Liver (tissue), 3 donors: Measurements from ENCODE around the gene TNNT3.

Experiments used
- CTCF ChIP-seq: fragments of 150-350 bp; IDR thresholded peaks from 2 replicates; pipeline ENCODE4 v1.5.1; 2017; ENCODE audit warnings: improper control_type of control experiment, low read depth, low read length; ENCODE audit not compliant: missing input control
- EGR1 ChIP-seq, 2 donors: IDR thresholded peaks; 2 replicates each; pipeline ENCODE4 v1.6.1; 2016 to 2018; ENCODE audit warnings: antibody characterized with exemption in 2 of 2, low read depth in 2 of 2
- FOXA2 ChIP-seq: IDR thresholded peaks from 2 replicates; pipeline ENCODE4 v1.6.1; 2016; ENCODE audit warnings: antibody characterized with exemption
- GABPA ChIP-seq, 2 donors: IDR thresholded peaks in 1 of 2; conservative IDR thresholded peaks in 1 of 2; 2 replicates each; pipeline ENCODE4 v1.6.1; 2016; ENCODE audit warnings: antibody characterized with exemption in 2 of 2, mild to moderate bottlenecking in 1 of 2, moderate library complexity in 1 of 2
- HNF4G ChIP-seq: IDR thresholded peaks from 2 replicates; pipeline ENCODE4 v1.6.1; 2016; ENCODE audit warnings: antibody characterized with exemption
- JUND ChIP-seq, 2 donors: IDR thresholded peaks; 2 replicates each; pipeline ENCODE4 v1.6.1; 2016; ENCODE audit warnings: antibody characterized with exemption in 2 of 2
- RAD21 ChIP-seq, 2 donors: IDR thresholded peaks; 2 replicates each; pipeline ENCODE4 v1.6.1; 2016; ENCODE audit warnings: antibody characterized with exemption in 2 of 2, mild to moderate bottlenecking in 2 of 2
- RXRA ChIP-seq, 2 donors: IDR thresholded peaks; 2 replicates each; pipeline ENCODE4 v1.6.1; 2017 to 2018; ENCODE audit warnings: antibody characterized with exemption in 2 of 2, mild to moderate bottlenecking in 1 of 2
- SP1 ChIP-seq: IDR thresholded peaks from 2 replicates; pipeline ENCODE4 v1.6.1; 2018; ENCODE audit warnings: antibody characterized with exemption, mild to moderate bottlenecking
- TAF1 ChIP-seq: conservative IDR thresholded peaks from 2 replicates; pipeline ENCODE4 v1.6.1; 2016; ENCODE audit warnings: antibody characterized with exemption, mild to moderate bottlenecking
- YY1 ChIP-seq: IDR thresholded peaks from 2 replicates; pipeline ENCODE4 v1.6.1; 2016; ENCODE audit warnings: antibody characterized with exemption, mild to moderate bottlenecking
- TF ChIP-seq, protein P1 (sequence below): IDR thresholded peaks from 2 replicates; pipeline ENCODE4 v1.6.1; 2016; ENCODE audit warnings: antibody characterized with exemption
- TF ChIP-seq, protein P2 (sequence below): IDR thresholded peaks from 2 replicates; pipeline ENCODE4 v1.6.1; 2016; ENCODE audit warnings: antibody characterized with exemption, mild to moderate bottlenecking
- TF ChIP-seq, protein P3 (sequence below): IDR thresholded peaks from 2 replicates; pipeline ENCODE4 v1.6.1; 2016; ENCODE audit warnings: antibody characterized with exemption
- donor health status: healthy.
- donor health status: healthy.

DNA sequence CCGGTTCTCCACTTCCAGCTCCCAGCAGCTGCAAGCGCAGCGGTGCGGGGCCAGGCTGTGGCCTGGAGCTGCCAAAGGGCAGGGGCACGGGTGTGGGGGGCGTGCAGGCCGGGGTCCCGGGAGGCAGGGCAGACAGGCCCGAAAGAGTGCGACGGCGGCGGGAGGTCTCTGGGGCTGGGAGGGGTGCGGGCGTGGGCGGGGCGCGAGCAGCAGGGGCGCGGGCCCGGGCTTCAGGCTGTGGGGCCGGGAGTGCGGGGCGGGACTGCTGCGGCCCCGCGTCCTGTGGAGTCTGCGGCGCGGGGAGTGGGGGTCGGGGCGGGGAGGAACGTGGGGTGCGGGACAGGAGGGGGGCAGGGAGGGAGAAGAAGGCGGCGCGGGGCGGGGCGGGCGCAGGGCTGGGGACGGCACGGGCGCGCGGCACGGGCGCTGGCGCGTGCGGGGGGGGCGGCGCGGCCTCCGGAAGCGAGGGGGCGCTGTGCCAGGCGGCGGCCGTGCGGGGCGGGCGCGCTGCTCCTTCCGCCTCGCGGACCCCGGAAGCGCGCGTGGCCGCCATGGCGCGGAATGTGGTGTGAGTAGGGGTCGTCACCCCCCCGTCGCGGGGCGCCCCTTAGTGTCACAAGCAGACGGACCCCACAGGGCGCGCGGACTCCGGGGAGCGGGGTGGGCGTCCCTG lies 27.4 kb downstream of the TNNT3 start, which contains the start of gene MRPL23:
- TF ChIP-seq CTCF = no peak
- TF ChIP-seq, protein P1, sequence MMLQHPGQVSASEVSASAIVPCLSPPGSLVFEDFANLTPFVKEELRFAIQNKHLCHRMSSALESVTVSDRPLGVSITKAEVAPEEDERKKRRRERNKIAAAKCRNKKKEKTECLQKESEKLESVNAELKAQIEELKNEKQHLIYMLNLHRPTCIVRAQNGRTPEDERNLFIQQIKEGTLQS = no peak
- TF ChIP-seq SP1 = no peak
- no peak for TF ChIP-seq RXRA (IDR thresholded peaks at IDR 0.05)
- TF ChIP-seq JUND (IDR thresholded peaks at IDR 0.05) = no peak
- no peak for TF ChIP-seq FOXA2
- TF ChIP-seq, protein P2, sequence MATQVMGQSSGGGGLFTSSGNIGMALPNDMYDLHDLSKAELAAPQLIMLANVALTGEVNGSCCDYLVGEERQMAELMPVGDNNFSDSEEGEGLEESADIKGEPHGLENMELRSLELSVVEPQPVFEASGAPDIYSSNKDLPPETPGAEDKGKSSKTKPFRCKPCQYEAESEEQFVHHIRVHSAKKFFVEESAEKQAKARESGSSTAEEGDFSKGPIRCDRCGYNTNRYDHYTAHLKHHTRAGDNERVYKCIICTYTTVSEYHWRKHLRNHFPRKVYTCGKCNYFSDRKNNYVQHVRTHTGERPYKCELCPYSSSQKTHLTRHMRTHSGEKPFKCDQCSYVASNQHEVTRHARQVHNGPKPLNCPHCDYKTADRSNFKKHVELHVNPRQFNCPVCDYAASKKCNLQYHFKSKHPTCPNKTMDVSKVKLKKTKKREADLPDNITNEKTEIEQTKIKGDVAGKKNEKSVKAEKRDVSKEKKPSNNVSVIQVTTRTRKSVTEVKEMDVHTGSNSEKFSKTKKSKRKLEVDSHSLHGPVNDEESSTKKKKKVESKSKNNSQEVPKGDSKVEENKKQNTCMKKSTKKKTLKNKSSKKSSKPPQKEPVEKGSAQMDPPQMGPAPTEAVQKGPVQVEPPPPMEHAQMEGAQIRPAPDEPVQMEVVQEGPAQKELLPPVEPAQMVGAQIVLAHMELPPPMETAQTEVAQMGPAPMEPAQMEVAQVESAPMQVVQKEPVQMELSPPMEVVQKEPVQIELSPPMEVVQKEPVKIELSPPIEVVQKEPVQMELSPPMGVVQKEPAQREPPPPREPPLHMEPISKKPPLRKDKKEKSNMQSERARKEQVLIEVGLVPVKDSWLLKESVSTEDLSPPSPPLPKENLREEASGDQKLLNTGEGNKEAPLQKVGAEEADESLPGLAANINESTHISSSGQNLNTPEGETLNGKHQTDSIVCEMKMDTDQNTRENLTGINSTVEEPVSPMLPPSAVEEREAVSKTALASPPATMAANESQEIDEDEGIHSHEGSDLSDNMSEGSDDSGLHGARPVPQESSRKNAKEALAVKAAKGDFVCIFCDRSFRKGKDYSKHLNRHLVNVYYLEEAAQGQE = no peak
- no peak for TF ChIP-seq EGR1 (IDR thresholded peaks at IDR 0.05; ENCODE audit: low read depth in 2 of 2)
- no peak for TF ChIP-seq RAD21 (IDR thresholded peaks at IDR 0.05)
- TF ChIP-seq TAF1 = no peak
- no peak for TF ChIP-seq HNF4G
- TF ChIP-seq YY1 = no peak
- TF ChIP-seq, protein P3, sequence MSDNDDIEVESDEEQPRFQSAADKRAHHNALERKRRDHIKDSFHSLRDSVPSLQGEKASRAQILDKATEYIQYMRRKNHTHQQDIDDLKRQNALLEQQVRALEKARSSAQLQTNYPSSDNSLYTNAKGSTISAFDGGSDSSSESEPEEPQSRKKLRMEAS = no peak
- TF ChIP-seq GABPA (IDR thresholded peaks at IDR 0.05 in 1 of 2, conservative IDR thresholded peaks at IDR 0.05 in 1 of 2) = no peak
